ENCODE results near the gene CYP3A5.
"Not testable (repeated sequence)": the region's sequence is repeated elsewhere in the genome, so short reads cannot be mapped to it uniquely, and the experiment has no call there.

Gene CYP3A5

DNA sequence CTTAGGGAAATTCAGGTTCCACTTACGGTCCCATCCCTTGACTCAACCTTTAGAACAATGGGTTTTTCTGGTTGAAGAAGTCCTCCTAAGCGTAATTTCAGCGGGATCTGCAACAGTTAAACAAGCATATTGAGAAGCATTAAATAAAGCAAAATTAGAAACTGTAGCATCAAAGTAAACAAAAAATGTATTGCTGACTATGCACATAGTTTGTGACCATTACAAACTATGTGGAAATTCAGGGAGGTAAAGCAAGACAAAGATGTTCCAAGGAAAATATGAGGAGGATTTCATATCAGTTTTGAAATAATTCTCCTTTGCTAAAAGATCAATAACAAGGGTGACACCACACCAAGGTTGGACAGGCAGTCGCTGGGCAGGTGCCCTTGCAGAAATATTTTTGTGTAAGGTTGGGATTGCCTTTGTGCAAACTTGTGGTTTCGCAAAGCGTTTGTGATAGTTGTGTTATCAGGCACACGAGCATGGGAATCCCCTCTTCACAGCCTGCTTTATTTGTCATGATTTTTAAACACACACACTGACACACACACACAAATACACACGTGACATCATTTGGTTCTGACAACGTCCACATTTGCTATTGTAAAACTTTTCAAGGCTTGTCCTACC lies 5.4 kb upstream of the CYP3A5 start:
- no peak for DNase-seq

DNA sequence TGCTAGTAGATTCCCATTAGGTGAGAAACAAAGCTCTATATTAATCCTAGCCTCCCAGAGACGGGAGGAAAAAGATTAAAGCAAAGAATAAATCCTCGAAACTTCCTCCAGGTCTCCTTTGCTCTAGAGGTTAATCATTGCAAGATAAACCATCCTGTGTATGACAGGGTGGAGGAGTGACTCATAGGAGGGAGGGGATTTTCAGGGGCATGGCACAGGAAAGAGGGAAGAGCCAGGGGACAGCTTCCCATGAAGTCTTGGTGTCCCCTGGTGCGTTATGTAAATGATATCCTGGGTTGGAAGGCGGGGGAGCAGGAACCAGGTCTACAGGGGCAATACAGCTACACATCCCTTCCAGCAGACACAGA lies 780 bp downstream of the CYP3A5 start:
- DNase-seq, result no peak

DNA sequence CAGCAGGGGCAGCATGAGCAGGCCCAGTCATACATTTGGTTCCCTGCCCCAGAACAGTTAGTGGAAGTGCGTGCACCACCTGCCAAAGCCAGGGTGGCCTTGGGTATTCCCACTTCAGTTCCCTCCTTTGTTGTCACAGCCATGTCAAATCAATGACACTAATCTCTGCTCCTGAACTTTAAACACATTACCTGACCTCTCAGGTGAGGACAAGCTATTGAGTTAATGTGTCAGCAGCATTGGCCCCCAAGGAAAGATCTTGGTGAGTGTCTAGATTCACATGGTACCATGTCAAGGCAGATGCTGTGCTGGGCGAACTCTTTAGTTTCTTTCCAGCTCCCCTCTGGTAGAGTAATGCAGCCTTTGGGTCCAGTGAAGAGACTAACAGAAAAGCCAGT lies 2.1 kb downstream of the CYP3A5 start:
- no peak for DNase-seq

DNA sequence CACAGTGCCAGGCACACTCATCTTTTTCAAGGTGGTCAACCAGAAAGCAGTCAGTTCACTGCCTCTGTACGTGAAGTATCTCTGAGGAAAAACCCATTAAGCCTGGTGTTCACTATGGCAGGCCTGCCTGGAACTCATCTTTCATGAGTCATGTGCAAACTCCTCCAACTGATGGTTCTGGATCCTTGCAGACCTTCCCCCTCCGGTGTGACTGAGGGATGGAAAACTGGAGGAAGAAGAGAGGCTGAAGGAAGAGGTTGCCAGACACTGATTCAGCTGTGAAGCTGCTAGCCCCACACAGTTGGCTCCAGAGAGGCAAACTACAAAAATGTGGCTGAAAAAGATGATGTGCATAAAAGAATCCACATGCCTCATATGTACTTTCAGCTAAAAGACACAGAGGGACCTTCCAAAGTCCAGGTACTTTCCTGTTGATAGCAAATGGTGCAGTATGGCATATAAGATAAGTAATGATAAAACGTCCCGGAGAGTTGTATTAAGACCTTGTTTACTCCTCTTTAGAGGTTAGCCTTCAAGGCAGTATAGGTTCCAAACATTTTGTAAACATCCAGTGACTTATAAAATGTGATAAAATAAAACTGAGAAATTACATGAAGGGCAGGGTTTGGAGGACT lies 2.7 kb downstream of the CYP3A5 start:
- no peak for DNase-seq

DNA sequence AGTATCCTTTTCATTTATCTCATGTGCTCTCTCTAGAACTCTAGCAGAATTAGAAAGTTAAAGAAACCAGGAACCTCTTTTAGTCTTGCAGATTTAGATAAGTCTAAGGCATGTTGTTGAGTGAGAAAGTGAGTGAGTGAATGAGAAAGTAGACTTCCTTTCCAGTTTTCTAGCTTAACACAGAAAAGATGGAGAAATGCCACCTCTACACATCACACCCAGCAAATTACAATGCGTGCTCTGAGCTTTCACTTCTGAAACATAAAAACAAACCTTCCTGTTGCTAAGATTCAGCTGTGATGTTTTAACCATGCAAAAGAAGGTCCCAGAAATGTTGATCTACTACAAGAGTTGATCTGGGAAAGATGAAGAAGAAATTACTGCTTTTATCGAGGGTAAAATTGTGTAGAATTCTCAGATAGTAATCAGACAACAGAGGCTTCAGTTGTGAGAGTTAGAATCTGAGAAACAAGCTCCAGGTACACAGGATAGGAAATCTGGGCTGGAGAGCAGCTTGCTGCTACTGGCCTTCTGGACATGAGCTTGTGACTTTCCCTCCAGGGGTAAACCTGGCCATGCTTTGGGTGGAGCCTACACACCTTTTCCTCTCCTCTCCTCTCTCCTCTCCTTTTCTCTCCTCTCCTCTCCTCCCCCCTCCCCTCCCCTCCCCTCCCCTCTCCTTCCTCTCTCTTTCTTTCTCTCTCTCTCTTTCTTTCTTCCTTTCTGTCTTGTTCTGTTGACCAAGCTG lies 4.6 kb downstream of the CYP3A5 start:
- no peak for DNase-seq

DNA sequence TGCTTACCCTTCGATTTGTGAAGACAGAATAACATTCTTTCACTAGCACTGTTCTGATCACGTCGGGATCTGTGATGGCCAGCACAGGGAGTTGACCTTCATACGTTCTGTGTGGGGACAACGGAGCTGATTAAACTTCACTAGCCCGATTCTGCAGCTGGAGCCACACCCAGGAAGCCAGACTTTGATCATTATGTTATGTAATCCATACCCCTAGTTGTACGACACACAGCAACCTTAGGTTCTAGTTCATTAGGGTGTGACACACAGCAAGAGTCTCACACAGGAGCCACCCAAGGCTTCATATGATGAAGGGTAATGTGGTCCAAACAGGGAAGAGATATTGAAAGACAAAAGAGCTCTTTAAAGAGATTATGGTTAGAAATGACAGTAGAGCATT lies 7.2 kb downstream of the CYP3A5 start:
- no peak for DNase-seq

DNA sequence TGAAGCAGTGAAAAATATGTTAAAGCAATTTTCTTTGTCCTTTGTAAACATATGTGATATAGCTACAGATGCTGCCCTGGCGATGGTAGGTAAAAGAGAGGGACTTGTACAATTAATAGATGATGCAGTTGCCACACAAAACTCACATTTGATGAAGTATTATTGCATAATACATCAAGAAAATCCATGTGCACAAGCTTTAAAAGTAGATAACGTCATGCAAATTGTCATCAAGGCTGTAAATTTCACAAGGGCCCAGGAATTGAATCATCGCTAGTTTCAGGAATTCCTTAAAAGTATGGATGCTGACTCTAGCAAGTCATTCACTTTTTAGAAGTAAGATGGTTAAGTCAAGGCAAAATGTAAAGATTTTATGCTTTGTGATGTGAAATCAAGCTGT lies 10.0 kb downstream of the CYP3A5 start:
- no peak for DNase-seq

DNA sequence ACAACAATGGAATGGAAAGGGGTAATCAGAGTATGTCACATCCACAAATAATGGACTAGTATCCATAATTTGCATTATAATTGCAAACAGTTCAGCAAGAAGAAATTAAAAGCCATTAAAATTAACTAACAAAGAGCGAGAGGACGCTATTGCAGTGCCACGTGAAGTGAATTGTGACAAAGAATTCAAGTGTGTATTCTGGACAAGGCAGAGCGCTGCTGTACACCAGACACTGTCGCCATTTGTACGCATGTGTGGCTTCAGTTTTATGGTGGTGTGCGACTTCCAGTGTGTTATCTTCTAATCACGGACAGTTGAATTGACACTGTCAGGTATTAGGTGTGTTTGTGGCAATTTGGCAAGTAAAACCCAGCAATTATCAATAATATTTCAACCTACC lies 11.3 kb downstream of the CYP3A5 start:
- DNase-seq, result no peak

DNA sequence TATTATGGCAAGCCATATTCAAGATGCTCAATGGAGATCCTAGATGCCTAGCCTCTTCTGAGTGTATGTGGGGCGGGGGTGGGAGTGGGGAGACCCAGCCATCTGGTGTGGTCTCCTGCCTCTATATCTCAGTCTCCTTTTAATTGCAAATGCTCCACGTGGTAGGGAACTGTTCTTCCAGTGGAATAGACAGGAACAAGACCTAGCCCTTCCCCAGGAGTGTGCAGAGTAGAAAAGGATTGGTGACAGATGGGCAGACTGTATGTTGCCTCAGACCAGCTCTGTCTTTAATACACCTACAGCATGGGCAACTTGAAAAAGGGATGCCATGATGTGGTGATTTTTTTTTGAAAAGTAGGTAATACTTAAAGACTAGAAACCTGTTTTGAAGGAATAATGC lies 12.6 kb downstream of the CYP3A5 start:
- DNase-seq, result no peak

DNA sequence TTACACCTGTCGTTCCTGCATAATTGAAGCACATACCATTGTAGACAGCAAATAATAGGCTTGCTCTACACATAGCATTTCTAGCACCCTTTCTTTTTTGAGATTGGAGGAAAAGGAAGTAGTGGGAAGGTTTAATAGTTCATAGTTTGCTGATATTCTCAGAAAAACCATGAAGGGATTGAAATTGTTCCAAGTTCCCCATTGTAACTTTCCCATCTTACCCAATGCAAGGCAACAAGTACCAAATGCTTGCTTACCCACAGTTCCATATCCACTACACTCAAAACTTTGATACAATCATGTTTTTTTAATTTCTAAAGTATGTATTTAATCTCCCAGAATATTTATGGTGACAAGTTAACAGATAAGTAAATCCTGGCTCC lies 13.8 kb downstream of the CYP3A5 start:
- no peak for DNase-seq

DNA sequence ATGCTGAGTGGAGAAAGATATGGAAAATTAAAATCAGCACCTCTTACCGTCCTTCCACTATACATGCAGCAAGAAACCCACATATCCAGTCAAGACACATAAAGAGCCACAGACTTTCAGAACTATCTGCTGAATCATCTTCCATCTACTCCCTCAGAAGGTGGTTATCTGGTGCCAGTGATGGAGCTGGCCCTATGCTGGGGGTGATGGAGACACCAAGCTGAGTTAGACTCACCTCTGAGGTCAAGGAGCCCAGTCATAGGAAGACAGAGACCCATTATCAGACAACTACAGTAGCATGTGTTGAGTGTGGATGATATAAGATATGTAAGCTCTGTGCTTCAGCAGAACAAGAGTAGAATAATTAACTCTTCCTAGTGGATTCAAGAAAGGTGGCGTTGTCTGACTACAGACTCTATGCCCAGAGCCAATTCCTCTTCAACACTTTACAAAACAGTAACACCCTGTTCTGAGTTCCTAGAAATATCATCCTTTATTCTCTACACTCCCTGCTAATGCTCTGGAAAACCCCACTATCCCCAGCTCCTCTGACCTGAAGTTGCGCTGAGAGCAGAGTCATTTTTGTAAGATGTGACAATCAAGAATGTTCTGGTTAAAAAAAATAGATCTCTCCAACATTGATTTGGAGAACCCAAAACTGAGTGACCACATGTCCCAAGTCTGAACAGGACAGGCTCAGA lies 14.3 kb downstream of the CYP3A5 start:
- no peak for DNase-seq

DNA sequence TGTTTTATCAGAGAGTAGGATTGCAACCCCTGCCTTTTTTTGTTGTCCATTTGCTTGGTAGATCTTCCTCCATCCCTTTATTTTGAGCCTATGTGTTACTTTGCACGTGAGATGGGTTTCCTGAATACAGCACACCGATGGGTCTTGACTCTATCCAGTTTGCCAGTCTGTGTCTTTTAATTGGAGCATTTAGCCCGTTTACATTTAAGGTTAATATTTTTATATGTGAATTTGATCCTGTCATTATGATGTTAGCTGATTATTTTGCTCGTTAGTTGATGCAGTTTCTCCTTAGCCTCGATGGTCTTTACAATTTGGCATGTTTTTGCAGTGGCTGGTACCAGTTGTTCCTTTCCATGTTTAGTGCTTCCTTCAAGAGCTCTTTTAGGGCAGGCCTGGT lies 21.9 kb downstream of the CYP3A5 start:
- not testable (repeated sequence) for DNase-seq

DNA sequence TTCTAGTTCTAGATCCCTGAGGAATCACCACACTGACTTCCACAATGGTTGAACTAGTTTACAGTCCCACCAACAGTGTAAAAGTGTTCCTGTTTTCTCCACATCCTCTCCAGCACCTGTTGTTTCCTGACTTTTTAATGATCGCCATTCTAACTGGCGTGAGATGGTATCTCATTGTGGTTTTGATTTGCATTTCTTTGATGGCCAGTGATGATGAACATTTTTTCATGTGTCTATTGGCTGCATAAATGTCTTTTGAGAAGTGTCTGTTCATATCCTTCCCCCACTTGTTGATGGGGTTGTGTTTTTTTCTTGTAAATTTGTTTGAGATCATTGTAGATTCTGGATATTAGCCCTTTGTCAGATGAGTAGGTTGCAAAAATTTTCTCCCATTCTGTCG lies 25.2 kb downstream of the CYP3A5 start:
- not testable (repeated sequence) for DNase-seq

DNA sequence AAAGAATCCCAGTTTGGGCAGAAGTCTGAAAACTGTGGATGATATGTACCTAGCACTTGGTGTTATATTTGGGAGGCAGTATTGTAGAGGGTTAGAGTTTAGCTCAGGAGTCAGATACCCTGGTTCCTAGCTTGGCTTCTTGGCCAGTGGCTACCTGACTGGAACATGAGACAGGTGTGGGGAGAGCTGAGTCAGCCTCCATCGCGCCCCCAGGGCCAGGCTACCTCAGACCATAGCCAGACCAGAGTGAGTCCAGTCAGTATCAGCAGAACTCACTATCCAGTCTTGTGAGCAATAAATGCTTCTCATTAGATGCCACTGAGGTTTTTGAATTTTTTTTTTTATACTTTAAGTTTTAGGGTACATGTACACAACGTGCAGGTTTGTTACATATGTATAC lies 26.0 kb downstream of the CYP3A5 start:
- no peak for DNase-seq

DNA sequence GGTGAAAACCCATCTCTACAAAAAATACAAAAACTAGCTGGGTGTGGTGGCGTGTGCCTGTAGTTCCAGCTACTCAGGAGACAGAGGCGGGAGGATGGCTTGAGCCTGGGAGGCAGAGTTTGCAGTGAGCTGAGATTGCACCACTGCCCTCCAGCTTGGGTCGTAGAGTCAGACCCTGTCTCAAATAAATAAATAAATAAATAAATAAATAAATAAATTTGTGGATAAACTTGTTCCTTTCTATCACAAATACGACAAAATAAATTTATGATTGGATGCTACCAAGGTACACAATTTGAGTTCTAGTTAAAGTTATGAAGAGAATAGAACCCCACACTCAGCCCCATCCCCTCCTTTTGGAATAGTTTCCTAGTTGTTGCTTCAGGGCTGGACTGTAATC lies 26.5 kb downstream of the CYP3A5 start:
- DNase-seq, result not testable (repeated sequence)

DNA sequence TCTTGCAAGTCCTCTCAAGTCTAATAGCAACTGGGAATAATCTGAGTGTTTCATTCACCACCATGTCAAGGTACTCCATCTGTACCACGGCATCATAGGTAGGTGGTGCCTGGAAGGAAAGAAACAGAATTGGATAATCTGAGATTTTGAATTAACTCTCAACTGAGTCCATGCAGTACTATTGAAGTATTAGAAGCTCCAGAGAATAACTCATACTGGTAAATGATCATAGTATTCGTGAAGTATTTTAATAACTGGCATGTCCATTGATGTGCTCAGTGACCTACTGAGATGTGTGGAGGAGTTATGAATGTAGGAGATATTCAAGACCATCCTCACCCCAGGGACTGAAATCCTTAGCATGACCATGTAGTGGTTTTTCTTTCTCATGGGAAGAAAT lies 27.1 kb downstream of the CYP3A5 start:
- DNase-seq, result no peak

DNA sequence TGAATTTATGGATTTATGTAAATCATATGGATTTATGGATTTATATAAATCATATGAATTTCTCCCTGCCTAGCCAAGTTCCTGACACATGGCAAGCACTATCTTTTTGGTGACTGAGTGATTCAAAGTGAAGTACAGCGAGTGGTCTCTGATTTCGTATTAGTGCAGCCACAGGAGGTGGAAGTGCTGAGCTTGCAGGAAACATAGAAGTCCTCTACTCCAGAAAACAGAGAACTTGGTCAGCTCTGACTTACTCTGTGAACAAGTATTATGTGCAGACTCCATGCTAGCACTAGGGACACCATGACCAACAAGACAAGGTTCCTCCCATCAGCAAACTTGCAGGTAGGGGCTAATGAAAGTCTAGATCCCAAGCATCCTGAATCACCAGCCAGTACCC lies 28.5 kb downstream of the CYP3A5 start:
- DNase-seq, result no peak

DNA sequence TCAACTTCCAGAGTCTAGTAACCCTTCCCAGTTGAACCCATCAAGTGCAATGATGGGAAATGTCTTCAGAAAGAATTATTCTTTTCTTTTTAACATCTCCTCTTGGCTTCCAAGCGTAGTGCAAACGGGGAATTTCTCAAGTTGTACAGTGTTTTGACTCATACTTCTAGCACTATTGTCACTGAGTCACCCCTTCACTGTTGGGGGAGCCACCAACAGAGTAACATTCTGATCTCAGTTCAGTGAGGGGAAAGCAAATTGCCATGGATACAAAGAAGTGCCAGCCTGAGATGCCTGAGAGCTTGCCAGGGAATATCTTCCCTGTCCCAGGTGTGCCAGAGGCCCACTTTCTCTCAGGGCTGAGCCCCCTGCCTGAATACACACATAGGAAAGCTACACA lies 31.0 kb downstream of the CYP3A5 start:
- no peak for DNase-seq

DNA sequence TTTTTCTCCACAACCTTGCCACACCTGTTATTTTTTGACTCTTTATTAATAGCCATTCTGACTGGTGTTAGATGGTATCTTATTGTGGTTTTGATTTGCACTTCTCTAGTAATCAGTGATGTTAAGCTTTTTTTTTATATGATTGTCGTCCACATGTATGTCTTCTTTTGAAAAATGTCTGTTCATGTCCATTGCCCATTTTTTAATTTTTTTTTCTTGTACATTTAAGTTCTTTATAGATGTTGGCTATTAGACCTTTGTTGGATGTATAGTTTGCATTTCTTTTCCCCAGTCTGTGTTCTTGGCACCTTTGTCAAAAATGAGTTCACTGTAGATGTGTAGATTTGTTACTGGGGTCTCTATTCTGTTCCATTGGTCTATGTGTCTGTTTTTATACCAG lies 34.2 kb downstream of the CYP3A5 start:
- DNase-seq, result no peak

DNA sequence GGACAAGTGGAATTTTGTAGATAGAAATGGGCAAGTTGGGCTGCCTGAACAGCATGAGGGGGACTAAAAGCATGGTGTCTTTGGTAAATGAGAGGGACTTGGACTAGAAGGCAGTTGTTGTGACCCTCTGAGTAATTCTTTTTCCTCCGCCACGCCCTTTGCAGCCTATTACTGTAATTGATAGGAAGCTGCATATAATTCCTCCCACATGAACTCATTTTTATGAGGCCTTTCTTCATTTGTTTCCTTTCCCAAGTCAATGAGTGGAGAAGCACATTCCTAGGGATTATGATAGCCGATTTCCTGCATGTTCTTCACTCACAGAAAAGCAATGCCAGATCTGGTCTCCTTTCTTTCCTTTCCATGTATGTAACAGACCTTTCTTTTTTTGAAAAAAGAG lies 35.4 kb downstream of the CYP3A5 start:
- DNase-seq, result no peak

DNA sequence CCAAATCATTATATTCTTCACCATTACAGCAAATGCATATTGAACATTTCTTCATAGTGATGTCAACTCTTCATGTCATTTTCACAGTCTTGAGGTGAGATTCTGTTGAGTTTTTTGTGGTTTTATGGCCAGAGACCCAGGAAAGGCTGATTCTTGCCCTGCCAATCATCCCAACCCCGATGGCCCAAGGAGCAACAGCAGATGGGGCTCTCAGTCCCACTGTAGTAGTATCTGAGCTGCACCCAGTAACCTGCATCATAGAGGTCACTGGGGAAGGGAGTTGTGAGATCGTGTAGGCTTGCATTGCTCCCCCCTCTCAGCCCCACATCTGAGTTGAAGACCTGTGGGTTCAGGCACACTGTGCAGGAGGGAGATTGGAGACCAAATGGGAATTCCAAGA lies 36.3 kb downstream of the CYP3A5 start:
- DNase-seq, result no peak

DNA sequence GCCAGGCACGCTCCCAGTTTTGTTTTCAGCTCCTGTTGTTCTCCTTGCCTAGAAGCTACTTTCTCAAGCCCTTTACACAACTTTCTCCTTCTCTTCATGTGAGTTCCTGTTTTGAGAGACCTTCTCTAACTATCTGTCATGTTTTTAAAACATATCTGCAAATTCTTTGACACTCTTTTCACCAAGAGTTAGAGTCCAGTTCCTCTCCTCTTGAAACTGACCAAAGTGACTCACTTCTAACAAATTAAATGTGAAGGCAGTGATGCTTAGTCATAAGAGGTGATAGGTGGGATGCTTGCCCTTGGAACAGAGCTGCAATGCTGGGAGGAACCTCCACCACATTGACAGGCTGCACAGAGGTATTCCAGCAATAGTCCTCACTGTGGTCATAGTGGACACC lies 37.8 kb downstream of the CYP3A5 start:
- DNase-seq, result no peak

DNA sequence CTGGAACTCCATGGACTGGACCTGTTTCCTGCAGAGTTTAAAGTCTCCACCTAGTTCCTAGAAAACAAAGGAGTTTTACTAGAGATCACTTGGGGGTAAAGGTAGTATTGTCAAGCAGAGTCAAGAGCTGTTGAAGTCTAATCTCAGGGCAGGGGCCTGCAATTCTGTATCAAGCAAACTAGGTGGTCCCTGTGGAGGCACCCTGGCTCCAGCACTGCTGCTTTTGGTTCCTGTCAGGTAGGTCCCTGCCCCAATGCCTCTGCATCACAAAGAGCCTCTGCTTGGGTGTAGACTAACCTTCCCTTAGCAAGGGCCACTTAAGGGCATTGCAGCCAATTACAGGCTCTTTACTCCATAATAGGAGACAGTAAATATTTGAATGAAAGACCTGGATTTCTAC lies 40.5 kb downstream of the CYP3A5 start:
- no peak for DNase-seq

DNA sequence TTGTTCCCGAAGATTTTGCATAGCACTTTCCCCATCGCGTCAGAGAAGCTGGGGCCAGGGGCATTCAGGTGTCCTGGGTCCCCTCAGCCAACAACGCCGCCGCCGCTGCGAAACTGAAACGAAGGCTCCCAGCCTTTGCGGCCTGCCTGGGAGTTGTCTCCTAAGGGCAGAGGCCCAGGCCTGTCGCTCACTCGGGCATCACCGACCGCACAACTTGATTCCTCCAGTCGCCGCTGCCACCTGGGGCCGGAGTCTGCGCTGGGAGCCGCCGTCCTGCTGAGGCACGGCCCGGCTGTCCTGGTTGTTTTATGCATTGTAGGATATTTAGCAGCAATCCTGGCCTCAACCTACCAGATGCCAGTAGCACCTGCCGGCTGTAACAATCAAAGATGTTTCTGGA lies 41.1 kb downstream of the CYP3A5 start:
- no peak for DNase-seq
